HG03571 (cell line): Measurements from ENCODE around the gene HSPA1A.
"Not testable (repeated sequence)": the region's sequence is repeated elsewhere in the genome, so short reads cannot be mapped to it uniquely, and the experiment has no call there.

ENCODE experiments used
- ATAC-seq: cut with Tn5 transposase; IDR thresholded peaks from one replicate; pipeline ENCODE4 v1.9.1; 2021; ENCODE audit not compliant: unreplicated experiment

Gene HSPA1A

DNA sequence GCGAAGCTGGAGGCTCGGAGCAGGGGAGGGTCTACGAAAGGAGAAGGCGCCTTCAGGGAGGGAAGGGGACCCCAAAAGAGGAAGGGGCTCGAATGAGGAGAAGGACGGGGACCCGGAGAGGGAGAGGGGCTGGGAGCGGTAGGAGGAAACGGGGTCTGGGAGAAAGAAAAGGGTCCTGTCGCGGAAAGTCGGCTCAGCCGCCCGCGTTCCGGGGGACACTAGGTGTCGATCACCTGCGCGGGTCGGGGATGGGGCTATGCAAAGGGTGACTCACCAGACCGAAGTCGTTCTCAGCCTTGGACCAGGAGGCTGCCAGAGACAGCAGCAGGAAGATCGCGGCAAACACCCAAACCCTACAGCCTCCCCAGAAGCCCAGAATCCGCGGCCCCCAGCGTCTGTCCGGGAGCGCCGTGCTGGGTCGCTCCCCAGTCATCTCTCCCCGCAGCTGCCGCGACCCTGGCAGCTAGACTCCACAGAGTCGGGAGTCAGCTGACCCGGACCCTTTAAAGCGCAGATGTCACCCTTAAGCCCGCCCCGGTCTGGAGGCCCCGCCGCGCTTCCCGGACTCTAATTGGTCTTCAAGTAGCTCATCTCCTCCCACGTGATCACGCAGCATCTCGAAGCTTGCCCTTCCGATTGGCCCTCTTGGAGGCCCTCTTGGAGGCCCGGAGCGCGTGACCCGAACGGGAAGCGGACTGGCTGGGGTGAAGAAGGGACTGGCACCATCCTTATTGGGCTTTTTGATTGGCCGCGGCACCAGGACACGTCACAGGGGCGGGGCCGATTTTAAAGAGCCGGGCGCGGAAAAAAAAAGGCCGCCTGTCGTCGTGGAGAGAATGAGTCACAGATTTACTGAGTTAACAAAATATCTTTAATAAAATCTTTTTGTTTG, 47.2 kb downstream of the HSPA1A start, which contains the start of gene NEU1:
Gene NEU1 (minus strand): TSS at position 478 of the 892 bp plus-strand sequence. CDS start 45 bp downstream, at position 433.
- ATAC-seq = peak; percentile 82

- ATAC-seq = not testable (repeated sequence)
Measured at GRCh38 chr6:31864123-31864562, 48.8 kb downstream of the HSPA1A start.

DNA sequence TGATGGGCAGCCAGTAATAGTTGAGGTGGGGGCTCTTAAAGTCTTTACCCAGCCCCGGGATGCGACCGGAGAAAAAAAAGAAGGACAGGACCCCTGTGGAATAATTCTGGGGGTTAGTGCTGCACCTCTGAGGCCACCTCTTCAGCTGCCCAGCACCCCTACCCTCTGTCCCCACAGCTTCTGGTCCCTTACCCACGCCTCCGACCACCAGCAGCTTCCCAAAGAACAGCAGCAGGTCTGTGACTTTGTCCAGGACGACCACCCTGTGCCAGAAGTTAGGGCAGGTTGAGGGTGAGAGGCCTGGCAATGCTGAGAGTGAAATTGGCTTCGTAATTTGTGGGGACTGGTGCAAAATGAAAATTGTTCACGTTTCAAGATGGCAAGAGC, 49.5 kb downstream of the HSPA1A start:
- no peak for ATAC-seq

GRCh38 chr6:31865205-31866118, 50.1 kb downstream of the HSPA1A start:
- no peak for ATAC-seq
